NCI-H69 (cell line): ENCODE results near the gene CERK.
"Not testable (repeated sequence)": the region's sequence is repeated elsewhere in the genome, so short reads cannot be mapped to it uniquely, and the experiment has no call there.

ENCODE experiments used
- DNase-seq: peaks from one replicate; lab custom pipeline; 2025; lab: John Stamatoyannopoulos, UW

CERK gene, protein sequence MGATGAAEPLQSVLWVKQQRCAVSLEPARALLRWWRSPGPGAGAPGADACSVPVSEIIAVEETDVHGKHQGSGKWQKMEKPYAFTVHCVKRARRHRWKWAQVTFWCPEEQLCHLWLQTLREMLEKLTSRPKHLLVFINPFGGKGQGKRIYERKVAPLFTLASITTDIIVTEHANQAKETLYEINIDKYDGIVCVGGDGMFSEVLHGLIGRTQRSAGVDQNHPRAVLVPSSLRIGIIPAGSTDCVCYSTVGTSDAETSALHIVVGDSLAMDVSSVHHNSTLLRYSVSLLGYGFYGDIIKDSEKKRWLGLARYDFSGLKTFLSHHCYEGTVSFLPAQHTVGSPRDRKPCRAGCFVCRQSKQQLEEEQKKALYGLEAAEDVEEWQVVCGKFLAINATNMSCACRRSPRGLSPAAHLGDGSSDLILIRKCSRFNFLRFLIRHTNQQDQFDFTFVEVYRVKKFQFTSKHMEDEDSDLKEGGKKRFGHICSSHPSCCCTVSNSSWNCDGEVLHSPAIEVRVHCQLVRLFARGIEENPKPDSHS

DNA sequence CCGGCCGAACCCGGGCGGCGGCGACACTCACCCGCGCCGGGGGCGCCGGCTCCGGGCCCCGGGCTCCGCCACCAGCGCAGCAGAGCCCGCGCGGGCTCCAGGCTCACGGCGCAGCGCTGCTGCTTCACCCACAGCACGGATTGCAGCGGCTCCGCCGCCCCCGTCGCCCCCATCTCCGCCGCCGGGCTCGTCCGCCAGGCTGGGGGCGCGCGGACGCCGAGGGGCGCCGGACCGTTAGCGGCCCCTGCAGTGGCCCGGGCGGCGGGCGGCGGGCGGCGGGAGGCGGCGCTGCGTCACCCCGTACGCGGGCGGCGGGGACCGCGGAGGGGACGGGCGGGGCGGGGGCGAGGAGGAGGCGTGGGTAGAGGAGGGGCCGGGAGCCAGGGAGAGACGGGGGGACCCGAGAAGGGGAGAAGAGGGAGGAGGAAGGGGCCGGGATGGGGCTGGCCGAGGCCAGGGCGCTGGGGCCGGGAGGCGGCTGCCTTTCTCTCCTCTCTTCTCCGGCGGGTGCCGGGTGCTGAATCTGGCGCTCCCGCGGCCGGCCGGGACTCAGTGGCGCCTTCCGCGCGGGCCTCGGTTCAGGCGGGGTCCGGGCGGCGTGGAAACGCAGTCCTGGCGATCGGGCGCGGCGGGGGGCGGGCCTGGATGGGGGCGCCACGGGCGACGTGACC, at the start of gene CERK:
Gene CERK, minus strand, starts transcription at position 277 of the 671 bp plus-strand sequence. Its CDS starts 104 bp downstream, at position 173.
- DNase-seq = peak; percentile 78

DNA sequence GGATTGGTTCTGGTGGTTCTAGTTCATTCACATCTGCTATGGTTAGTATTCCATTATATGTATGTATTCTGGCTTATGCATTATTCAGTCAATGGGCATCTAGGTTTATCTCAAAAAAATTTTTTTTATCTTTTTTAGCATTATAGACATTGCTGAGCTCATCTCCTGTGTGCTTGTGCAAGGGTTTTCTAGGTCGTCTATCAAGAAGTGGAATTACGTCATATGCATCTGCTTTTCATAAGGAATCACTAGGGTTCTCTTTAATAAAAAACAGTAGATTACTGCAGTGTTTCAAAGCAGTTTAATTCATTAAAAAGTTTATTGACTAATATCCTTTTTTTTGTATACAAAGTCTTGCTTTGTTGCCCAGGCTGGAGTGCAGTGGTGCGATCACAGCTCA, 45.7 kb upstream of the CERK start:
- no peak for DNase-seq

DNA sequence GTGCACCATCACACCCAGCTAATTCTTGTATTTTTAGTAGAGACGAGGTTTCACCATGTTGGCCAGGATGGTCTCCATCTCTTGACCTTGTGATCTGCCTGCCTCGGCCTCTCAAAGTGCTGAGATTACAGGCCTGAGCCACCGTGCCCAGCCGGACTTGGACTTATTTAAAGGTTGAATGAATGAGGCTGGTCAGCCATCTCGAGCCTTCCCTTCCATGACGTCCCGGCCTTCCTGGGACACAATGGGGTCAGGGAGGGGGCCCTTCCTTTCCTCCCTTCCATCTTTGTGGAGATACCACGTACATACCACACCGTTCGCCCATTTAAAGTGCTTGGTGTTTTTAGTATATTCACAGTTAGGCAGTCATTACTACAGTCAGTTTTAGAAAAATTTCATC, 44.1 kb upstream of the CERK start:
- not testable (repeated sequence) for DNase-seq

DNA sequence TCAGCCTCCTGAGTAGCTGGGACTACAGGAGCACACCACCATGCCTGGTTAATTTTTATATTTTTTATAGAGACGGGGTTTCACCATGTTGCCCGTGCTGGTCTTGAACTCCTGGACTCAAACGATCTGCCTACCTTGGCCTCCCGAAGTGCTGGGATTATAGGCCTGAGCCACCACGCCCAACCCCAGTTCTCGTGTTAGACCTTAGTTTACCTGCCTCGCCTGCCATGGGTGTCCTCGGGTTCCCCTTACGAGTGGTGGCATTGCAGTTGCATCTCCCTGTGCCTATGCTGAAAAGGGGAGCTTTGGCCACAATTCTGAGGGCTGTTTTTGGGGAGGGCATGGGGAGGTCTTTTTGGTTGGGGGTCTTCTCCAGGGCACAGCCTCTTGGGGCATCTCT, 43.2 kb upstream of the CERK start:
- DNase-seq = no peak

DNA sequence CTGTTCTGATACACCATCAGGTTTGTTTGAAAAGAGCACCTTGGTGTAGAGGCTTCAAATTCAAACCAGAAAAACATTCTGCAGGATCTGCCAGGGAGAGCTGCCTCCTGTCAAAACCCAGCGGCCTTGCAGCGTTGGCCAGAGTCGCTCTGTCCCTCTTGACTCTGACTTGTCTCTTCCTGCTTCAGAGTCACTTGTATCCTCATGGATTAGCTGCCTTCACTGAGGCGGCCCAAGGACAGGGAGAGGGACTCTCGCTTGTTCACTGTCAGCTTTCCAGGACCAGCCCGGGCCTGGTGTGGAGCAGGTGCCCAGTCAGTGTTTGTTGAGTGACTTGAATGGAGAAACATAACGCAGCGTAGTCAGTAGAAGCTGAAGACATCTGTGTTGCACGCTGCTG, 42.4 kb upstream of the CERK start:
- no peak for DNase-seq

DNA sequence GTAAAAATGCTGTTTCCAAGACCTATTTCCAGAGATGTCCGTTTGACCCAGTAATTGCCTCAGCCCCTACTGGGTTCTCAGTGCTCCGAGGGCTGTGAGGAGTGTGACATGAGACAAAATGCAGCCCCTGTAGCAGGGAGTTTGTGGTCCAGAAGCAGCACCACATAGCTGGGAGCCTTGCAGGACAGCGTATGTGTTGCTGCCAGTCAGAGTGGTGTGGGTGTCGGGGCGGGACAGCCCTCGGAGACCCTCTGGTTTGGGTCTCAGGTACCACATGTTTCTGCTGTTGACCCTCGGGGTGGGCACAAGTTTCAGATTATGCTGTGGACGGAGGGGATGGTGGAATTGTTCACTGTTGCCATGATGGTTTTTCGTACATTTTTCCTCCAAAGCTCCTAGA, 41.6 kb upstream of the CERK start:
- no peak for DNase-seq

DNA sequence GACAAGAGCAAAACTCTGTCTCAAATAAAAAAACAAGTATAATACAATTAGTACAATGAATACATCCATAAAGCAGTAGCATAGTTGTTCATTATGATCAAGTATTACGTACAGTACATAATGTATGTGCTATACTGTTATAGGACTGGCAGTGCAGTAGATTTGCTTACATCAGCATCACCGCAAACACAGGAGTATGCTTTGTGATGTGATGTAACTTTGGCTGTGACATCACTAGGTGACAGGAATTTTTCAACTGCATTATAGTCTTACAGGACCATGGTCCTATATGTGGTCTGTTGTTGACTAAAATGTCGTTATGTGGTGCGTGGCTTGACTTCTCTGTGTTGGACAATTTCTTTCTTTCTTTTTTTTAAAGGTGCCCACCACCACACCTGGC, 41.0 kb upstream of the CERK start:
- DNase-seq = no peak

DNA sequence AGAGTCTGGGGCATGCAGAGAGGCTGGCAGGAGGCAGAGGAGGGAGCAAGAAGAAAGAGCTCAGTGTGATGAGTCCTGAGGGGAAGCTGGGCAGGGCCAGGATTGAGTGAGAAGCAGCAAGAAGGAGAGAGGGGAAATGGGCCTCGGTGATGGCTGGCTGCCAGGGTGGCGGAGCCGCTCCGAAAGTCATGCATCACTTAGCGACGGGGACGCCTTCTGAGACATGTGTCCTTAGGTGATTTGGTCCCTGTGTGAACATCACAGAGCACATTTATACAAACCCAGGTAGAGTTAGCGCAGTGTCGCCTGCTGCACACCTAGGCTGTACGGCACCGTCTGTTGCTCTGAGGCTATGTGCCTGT, 39.5 kb upstream of the CERK start:
- DNase-seq = peak; percentile 73

DNA sequence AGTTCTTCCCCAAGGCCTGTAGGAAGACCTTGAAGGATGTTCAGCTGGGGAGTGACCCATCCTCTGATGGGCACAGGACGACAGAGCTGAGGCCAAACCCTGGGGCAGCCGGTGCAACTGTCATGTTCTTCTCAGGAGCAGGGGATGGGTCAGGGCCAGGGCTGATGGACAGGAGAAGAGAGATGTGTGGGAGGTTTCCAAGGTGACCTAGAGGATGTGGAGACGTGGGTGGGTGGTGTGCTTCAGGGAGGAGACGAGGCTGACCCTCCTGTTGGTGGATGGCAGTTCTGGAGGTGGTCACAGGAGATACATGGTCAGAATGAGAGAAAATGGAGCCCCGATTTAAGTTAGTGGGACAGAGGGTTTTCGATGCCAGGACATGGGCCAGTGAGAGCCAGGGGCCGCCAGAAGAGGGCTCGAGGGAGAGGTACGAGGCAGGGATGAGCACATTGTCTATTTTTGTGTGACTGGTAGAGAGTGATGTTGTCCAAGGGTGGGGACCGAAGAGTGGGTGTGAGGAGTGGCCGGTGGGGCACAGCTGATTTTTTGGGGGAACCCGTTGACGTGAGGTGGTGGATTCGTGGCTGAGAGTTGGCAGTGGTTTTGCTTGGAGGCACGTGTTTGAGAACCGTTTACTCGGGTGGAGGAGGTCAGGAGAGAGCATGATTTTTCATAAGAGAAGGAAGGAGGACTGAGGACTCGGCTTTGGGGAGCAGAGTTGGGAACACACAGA, 39.0 kb upstream of the CERK start:
- DNase-seq = no peak

DNA sequence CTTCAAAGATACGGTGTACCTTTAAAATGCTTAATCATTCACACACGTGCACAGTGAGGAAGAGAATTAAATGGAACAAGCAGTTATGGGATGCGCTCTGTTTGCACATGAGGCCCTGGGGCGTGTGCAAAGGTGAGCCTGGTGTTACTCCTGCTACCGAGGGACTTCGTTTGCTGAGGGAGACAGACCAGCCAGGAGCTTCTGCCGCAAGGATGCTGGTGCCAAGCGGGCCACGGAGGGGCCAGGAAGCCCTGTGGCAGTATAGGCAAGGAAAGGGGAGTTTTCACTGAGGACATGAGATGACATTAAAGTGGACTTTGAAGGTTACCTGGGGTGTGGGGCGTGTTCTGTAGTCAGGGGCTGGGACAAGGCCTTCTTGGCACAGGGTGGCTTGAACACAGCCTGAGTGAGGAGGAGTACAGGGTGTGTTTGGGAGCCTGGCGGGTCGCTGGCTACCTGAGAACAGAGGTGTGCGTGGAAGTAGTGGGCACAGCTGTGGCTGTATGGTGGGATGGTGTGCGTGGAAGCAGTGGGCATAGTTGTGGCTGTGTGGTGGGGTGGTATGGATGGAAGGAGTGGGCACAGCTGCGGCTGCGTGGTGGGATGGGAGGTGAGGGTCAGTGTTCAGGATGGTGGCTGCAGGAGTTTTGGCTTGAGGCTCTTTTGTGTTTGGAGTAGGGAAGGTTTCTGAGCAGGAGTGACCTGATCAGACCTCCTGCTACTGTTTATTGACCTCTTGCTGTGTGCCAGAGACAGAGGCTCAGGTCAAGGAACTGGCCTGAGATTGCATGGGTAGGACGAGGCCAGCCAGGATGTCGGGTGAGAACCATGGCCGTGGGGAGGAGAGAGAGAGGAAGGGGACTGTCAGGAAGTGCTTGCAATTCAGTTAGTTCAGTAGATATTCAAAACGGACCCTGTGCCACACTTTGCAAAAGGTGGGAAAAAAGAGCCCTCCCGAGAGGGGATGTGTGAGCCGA, 38.1 kb upstream of the CERK start:
- peak; percentile 40 for DNase-seq

DNA sequence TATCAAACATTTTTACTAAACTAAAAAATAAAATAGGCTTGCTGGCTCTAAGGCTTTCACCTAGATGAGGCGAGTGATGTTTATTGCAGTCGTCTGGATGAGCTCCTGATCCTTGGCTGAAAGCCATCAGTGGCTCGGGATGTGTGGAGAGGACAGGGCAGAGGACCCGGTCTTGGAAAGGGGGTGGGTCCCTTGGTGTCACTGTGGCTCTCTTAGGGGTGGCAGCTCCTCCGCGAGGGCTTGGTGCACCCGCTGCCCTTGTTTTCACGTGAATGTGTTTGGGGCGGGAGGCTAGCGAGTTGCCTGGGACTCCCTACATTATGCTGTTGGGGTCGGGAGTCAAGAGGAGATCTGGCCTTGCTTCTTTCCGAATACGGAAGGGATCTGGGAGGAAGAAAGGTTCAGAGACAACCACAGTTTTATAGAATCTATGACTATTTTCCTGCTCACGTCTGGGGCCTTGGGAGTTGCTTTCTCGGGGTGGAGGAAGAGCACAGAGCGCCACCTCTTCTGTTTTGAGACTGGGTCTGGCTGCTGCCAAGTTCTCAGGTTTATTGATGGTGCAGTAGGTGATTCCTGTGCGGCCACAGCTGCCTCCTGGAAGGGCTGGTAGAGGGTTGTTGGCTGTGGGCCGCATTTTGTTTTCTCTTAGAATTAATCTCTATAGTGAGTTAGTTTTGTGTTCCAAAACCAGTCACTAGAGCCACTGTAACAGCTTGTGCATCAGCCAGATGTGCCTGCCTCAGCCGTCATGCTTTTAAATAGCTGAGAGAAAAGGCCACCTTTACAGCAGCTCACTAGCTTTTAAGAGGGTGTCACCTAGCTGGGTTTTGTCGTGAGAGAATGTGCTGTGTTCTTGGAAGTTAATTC, 37.2 kb upstream of the CERK start:
- no peak for DNase-seq

DNA sequence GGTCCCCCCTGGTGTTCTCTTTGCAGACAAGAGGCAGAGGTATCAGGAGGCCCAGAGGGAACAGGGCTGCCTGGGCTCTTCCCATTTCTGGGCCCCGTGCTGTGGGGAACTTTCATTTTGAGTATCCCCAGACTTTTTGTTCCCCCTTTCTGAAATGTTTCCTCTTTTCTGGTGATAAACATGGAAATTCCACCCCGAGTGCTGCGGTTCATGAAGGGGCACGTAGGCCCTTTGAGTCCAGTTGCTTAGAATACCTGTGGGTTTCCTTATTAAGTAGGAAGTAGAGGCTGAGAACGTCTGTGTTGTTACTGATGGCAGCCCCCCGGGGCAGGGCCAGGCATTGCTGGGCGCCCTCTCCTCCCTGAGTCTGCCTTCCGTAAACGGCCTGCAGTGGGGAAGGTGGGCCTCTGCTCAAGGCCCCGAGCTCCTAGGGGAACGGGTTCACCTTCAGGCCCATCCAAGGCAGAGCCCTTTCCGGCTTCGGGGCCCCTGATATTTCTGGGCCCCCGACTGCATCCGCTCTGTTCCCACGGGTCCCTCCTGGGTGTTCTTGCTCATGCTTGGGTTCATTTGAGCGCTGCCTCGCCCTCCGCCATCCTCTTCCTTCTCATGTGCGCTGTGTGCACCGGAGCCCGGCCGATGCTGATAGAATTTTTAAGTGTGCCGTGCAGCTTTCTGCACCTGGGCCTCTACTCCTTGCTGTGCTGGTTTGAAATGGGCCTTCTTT, 36.4 kb upstream of the CERK start:
- DNase-seq = no peak

DNA sequence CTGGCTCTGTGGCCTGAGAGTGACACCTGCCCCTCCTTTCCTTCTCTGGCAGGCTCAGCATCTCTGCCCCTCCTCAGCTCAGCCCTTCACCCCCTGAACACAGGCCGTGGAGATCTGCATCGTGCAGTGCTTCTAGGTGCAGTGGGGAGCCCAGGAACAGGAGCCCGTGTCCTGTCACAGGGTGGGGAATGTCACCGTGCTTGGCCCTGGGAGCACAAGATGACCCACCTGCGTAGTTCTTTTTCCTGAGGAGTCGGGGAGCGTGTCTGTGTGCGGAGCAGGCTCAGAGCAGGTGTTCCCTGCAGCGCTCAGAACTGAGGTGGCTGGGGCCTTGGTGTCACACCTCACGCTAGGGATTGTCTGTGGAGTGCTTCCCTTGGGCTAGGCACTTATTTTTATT, 35.0 kb upstream of the CERK start:
- no peak for DNase-seq

DNA sequence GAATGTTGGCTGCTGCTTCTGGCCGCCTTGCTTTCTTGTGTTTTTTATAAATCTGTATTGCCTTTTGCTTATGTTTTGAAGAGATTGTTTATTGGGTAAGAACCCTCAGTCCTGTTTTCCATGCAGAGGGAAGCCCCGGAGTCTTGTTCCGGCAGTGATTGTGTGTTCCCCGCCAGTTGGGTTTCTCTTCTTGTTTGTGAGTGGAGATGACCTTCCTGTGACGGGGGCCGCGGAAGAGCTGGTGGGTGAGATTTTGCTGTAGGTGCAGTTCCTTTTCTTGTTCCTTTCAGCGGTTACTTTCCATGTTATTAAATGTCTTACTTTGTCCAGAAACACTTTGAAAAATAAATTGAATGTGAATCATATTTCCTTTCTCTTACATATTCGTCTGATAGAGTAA, 32.7 kb upstream of the CERK start:
- no peak for DNase-seq

DNA sequence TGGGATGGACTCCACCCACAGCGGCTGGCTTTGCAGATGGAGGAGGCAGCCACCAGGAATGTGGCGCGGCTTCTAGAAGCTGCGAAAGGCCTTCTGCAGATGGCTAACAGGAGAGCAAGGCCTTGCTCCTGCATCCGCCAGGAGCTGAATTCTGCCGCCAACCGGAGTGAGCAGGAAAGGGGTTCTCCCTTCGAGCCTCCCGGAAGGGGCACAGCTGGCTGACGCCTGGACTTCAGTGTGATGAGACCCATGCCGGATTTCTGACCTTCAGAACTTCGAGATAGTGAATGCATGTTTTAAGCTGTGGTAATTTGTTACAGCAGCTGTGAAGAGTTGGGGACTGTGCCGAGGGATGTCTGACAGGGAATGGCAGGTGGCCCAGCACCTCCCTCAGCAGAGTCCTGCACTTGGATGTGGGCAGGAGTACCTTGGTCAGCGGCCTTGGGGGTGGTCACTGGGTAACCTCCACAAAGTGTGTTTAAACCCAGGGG, 32.1 kb upstream of the CERK start:
- DNase-seq = no peak

DNA sequence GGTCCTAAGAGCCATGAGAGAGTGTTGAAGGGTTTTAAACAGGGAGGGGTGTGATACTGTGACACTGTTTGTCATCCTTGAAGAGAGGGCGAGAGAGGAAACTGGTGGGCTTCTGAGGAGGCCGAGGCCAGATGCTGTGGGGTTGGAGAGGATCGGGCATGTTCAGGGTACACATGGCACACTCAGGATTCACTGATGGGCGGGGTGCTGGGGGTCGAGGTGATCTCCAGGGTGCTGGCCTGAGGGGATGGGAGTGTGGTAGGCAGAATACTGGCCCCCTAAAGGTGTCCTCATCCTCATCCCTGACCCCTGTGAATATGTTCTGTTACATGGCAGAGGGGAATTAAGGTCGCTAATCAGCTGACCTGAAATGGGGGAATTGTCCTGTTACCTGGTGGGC, 31.7 kb upstream of the CERK start:
- DNase-seq = no peak

DNA sequence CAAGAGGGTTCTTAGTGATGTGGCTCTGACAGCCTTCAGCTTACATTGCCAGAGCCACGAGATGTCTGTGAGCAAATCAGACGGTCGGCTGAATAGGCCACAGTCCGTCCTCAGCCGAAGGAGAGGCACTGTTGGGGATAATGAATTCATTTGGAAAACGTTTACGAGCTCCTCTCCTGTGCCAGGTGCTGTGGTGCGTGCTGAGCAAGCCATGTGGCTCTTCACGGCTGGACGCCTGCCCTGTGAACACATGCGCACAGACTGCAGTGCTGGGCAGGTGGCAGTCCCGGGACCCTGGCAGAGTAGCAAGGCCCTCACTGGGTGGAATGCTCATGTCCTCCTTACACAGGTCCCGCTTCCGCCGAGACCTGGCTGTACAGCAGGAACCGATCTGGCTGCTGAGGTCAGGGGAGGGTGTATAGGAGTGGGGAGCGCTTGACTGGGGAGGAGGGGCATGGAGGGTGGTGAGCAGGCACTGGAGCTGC, 31.2 kb upstream of the CERK start:
- DNase-seq = peak; percentile 69

DNA sequence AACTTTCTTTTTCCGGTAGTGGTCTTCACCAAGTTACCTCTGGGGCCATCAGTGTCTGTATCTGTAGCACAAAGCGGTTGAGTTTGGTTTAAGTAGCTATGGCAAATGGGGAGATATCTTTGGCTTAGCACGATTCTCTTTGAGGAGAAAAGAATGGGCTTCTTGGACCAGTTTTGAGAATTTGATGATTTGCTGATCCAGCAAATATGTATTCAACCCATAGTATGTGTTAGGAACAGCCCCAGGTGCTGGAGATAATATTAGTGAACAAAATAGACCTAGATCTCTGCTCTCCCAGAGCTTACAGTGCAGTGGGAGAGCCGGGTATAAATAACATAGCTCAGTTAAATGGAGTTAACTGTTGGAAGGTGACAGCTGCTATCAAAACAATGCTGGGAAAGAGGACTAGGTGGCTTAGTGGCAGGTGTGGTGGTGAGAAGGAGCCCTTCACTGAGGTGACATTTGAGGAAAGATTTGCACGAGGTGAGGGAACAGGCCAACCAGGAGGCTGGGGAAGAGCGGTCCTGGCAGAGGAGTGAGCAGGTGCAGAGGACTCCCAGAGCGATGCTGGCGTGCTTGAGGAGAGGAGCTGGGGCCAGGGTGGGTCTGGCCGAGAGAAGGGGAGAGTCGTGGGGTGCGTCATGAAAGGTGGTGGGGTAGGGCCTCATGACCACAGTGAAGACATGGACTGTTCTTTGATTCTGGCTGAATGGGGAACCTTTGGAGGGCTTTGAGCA, 29.4 kb upstream of the CERK start:
- DNase-seq = no peak

DNA sequence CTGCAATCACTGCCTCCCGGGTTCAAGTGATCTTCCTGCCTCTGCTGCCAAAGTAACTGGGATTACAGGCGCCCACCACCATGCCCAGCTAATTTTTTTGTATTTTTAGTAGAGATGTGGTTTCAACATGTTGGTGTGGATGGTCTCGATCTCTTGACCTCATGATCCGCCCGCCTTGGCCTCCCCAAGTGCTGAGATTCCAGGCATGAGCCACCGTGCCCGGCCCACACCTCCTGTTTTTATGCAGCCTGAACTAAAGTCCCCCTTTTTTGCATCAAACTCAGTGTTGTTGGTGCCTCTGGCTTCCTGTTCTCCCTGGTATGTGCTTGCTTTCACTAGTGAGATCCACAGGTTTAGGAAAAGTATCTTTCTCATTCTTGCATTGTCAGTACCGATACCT, 28.6 kb upstream of the CERK start:
- no peak for DNase-seq
